Tibial nerve (tissue), 4 donors: ENCODE results near the gene PARD6B. TPM values are rescaled to one million over a fixed set of nuclear protein-coding genes. Genes with fewer than 3 reads are reported as not detected.

Experiments used
- DNase-seq, 2 donors: peaks; one replicate each; pipeline ENCODE4 v3.0.0-alpha.2; 2019; ENCODE audit warnings: low spot score in 2 of 2
- H3K27ac ChIP-seq, 4 donors: fragments of 200-600 bp; sonication (generic) in 3 of 4; one replicate each; pipeline ENCODE4 v1.5.1; 2017 to 2019; ENCODE audit warnings: mild to moderate bottlenecking in 1 of 4
- H3K27me3 ChIP-seq, 2 donors: fragments of 200-600 bp; sonication (generic) in 1 of 2; one replicate each; pipeline versions ENCODE4 v1.5.1 to v1.6.0; 2017 to 2019
- H3K36me3 ChIP-seq, 3 donors: fragments of 200-600 bp; sonication (generic); one replicate each; pipeline ENCODE4 v1.5.1; 2018 to 2019
- H3K4me1 ChIP-seq, 4 donors: fragments of 200-600 bp; sonication (generic) in 3 of 4; one replicate each; pipeline ENCODE4 v1.5.1; 2017 to 2019
- H3K4me3 ChIP-seq, 4 donors: fragments of 200-600 bp; sonication (generic) in 3 of 4; one replicate each; pipeline ENCODE4 v1.5.1; 2017 to 2019; ENCODE audit warnings: mild to moderate bottlenecking in 1 of 4, moderate library complexity in 1 of 4
- H3K9me3 ChIP-seq, 4 donors: fragments of 200-600 bp; sonication (generic) in 3 of 4; one replicate each; pipeline ENCODE4 v1.5.1; 2017 to 2019
- CTCF ChIP-seq, 5 experiments: fragments of 200-600 bp in 3 of 5; fragments of 450-650 bp in 2 of 5; sonication (generic) in 3 of 5; IDR thresholded peaks; one replicate each; pipeline ENCODE4 v1.5.1; 2016 to 2019; ENCODE audit warnings: antibody characterized with exemption in 5 of 5, mild to moderate bottlenecking in 3 of 5, moderate library complexity in 2 of 5
- EP300 ChIP-seq, 2 donors: sonication (generic); formaldehyde crosslinking; IDR thresholded peaks; one replicate each; pipeline ENCODE4 v1.6.1; 2017; ENCODE audit warnings: antibody characterized with exemption in 2 of 2, mild to moderate bottlenecking in 1 of 2
- POLR2A ChIP-seq, 2 donors: fragments of 450-650 bp; IDR thresholded peaks; one replicate each; pipeline ENCODE4 v1.6.1; 2017; ENCODE audit warnings: antibody characterized with exemption in 2 of 2, mild to moderate bottlenecking in 2 of 2, moderate library complexity in 2 of 2
- WGBS, 2 donors: methylation state at CpG; one replicate each; pipeline ENCODE4 v1.1.5; 2018; 5-methylcytosine and 5-hydroxymethylcytosine counted together
- total RNA-seq, 4 donors: library from RNA; depleted of rRNA; stranded (reverse); fragments of >200 nt; gene quantifications; one replicate each; pipeline ENCODE4 v1.1.0, GENCODE V29; 2016

The PARD6B gene
- total RNA-seq, 4 donors from 2014 or later: 2.4 to 3.8 (median 3.5) TPM

GRCh38 chr20:50691573-50692551 lies 39.5 kb upstream of the PARD6B start:
- Histone ChIP-seq H3K27ac (peak overlapping the region; percentile 64 to 85 (median 72)), H3K36me3 (no peaks in the 10 kb centered on the region), H3K4me1 (peaks cover 0 to 33% (median 8%) of the 10 kb centered on the region in 4 donors), H3K9me3 (no peaks in the 10 kb centered on the region), H3K27me3 (peaks cover 0 to 19% of the 10 kb centered on the region in 2 donors), H3K4me3 (peak overlapping the region; percentile 36 to 56 (median 46))
- WGBS, 2 donors: 25 to 29% methylated on average over 21 of the region's 23 CpGs
- TF ChIP-seq POLR2A (IDR thresholded peaks at IDR 0.05) (no peak), CTCF (IDR thresholded peaks at IDR 0.05) (no peak), EP300 (IDR thresholded peaks at IDR 0.05) (no peak)
- DNase-seq: peak in 1 of 2 donors; percentile 19

GRCh38 chr20:50692552-50692933 lies 38.8 kb upstream of the PARD6B start:
- Histone ChIP-seq H3K9me3 (no peaks in the 10 kb centered on the region), H3K27me3 (peaks cover 0 to 19% of the 10 kb centered on the region in 2 donors), H3K4me3 (no peak overlapping the region), H3K4me1 (peaks cover 0 to 33% (median 8%) of the 10 kb centered on the region in 4 donors), H3K36me3 (no peaks in the 10 kb centered on the region), H3K27ac (peak overlapping the region; percentile 14 to 85 (median 70))
- TF ChIP-seq POLR2A (IDR thresholded peaks at IDR 0.05) (no peak), CTCF (IDR thresholded peaks at IDR 0.05) (no peak), EP300 (IDR thresholded peaks at IDR 0.05) (no peak)
- no peak for DNase-seq
- WGBS, 2 donors: 82 to 92% methylated on average over 2 of the region's 2 CpGs

DNA sequence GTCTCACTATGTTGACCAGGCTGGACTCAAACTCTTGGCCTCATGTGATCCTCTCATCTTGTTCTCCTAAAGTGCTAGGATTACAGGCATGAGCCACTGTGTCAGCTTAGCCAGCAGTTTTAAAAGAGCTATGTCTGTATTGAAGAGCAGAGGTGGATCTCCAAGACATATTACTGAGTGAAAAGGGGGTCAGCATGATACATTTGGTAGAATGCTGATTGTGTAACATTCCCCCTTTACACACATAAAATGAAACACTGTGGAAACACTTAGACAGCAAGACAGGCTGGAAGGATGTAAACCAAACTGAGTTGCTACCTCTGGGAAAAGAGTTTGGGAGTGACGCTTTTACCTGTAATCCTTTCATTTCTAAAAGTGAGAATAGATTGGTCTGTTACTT lies 38.4 kb upstream of the PARD6B start:
- 100% methylated on average over 1 of the region's 1 CpG for WGBS, 2 donors
- TF ChIP-seq POLR2A (IDR thresholded peaks at IDR 0.05) (no peak), CTCF (IDR thresholded peaks at IDR 0.05) (no peak), EP300 (IDR thresholded peaks at IDR 0.05) (no peak)
- no peak overlapping the region for H3K27ac ChIP-seq

DNA sequence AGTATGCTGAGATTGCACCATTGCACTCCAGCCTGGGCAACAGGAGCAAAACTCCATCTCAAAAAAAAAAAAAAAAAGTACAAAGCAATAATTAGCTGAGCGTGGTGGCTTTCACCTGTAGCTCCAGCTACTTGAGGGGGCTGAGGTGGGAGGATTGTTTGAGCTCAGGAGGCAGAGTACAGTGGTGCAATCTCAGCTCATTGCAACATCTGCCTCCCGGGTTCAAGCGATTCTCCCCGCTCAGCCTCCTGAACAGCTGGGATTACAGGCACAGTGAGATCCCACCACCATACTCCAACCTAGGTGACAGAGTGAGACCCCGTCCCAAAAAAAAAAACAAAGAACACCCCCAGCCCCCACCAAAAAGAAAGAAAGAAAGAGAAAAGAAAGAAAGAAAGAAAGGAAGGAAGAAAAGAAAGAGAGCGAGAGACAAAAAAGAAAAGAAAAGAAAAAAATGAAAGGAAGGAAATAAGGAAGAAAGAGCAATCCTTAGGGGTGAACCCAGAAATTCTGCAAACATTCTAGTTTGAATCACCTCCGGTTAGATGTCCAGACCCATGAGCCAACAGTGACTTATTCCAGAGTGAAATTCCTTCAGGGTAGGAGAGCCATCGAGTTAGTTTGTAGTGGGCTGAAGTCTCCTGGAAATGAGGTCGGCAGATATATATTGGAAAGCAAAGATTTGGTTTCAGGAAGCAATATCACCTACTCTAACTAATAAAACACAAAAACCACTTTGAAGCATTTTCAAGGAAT lies 36.8 kb upstream of the PARD6B start:
- Histone ChIP-seq H3K36me3 (no peaks in the 10 kb centered on the region), H3K4me3 (no peak overlapping the region), H3K9me3 (no peaks in the 10 kb centered on the region), H3K27ac (peak overlapping the region; percentile 10 to 72 (median 30)), H3K4me1 (peaks cover 0 to 31% (median 8%) of the 10 kb centered on the region in 4 donors), H3K27me3 (peaks cover 0 to 16% of the 10 kb centered on the region in 2 donors)
- WGBS, 2 donors: 71 to 74% methylated on average over 9 of the region's 9 CpGs
- no peak for DNase-seq
- TF ChIP-seq EP300 (IDR thresholded peaks at IDR 0.05) (no peak), POLR2A (IDR thresholded peaks at IDR 0.05) (no peak), CTCF (IDR thresholded peaks at IDR 0.05) (no peak)

More for the DNA sequence above, 38.4 kb upstream of the PARD6B start:
- no peak for DNase-seq
- no peaks in the 10 kb centered on the region for H3K9me3 ChIP-seq
- peaks cover 0 to 19% of the 10 kb centered on the region in 2 donors for H3K27me3 ChIP-seq
- H3K36me3 ChIP-seq: no peaks in the 10 kb centered on the region
- peaks cover 0 to 33% (median 8%) of the 10 kb centered on the region in 4 donors for H3K4me1 ChIP-seq
- H3K4me3 ChIP-seq: no peak overlapping the region
